ENCODE measurements around the gene COL25A1.

COL25A1 gene

GRCh38 chr4:109302361-109303139 lies at the start of gene COL25A1:
Gene COL25A1 (minus strand): TSS chr4:109302658.
- no peak for DNase-seq (ENCODE audit: low spot score)

- DNase-seq (ENCODE audit: low spot score): no peak
Observed at GRCh38 chr4:109350121-109350520, 47.7 kb upstream of the COL25A1 start.

- no peak for DNase-seq (ENCODE audit: low spot score)
Observed at GRCh38 chr4:109334129-109335105, 32.0 kb upstream of the COL25A1 start.

GRCh38 chr4:109332926-109333464 lies 30.5 kb upstream of the COL25A1 start:
- no peak for DNase-seq (ENCODE audit: low spot score)

- no peak for DNase-seq (ENCODE audit: low spot score)
Observed at GRCh38 chr4:109327641-109328040, 25.2 kb upstream of the COL25A1 start.

- DNase-seq (ENCODE audit: low spot score): no peak
Observed at GRCh38 chr4:109325698-109326097, 23.2 kb upstream of the COL25A1 start.

GRCh38 chr4:109323348-109323747 lies 20.9 kb upstream of the COL25A1 start:
- no peak for DNase-seq (ENCODE audit: low spot score)

- no peak for DNase-seq (ENCODE audit: low spot score)
Observed at GRCh38 chr4:109321232-109321631, 18.8 kb upstream of the COL25A1 start.

- no peak for DNase-seq (ENCODE audit: low spot score)
Observed at GRCh38 chr4:109319684-109320083, 17.2 kb upstream of the COL25A1 start.

- DNase-seq (ENCODE audit: low spot score): no peak
Observed at GRCh38 chr4:109319156-109319555, 16.7 kb upstream of the COL25A1 start.

GRCh38 chr4:109315818-109316217 lies 13.4 kb upstream of the COL25A1 start:
- DNase-seq (ENCODE audit: low spot score): no peak

- no peak for DNase-seq (ENCODE audit: low spot score)
Observed at GRCh38 chr4:109315341-109315740, 12.9 kb upstream of the COL25A1 start.

GRCh38 chr4:109313168-109314133 lies 11.0 kb upstream of the COL25A1 start:
- no peak for DNase-seq (ENCODE audit: low spot score)

GRCh38 chr4:109303140-109303496 lies 660 bp upstream of the COL25A1 start:
- no peak for DNase-seq (ENCODE audit: low spot score)

GRCh38 chr4:109301651-109302360 lies 652 bp downstream of the COL25A1 start:
- no peak for DNase-seq (ENCODE audit: low spot score)

- no peak for DNase-seq (ENCODE audit: low spot score)
Observed at GRCh38 chr4:109298279-109299010, 4.0 kb downstream of the COL25A1 start.

GRCh38 chr4:109296527-109296926 lies 5.9 kb downstream of the COL25A1 start:
- DNase-seq (ENCODE audit: low spot score): no peak

GRCh38 chr4:109295081-109295480 lies 7.4 kb downstream of the COL25A1 start:
- DNase-seq (ENCODE audit: low spot score): no peak

GRCh38 chr4:109294468-109295020 lies 7.9 kb downstream of the COL25A1 start:
- no peak for DNase-seq (ENCODE audit: low spot score)

GRCh38 chr4:109294006-109294405 lies 8.5 kb downstream of the COL25A1 start:
- no peak for DNase-seq (ENCODE audit: low spot score)

All from HuH-7.5 (cell line).